HepG2 (cell line): ENCODE results near the gene ETFB. TPM values are rescaled to one million over a fixed set of nuclear protein-coding genes. Genes with fewer than 3 reads are reported as not detected.

Experiments used
- AGO2 ChIP-seq: fragments of 200-400 bp; formaldehyde crosslinking; optimal IDR thresholded peaks from 2 replicates; pipeline ENCODE3; 2017; ENCODE audit warnings: mild to moderate bottlenecking, low read depth, low read length, moderate library complexity
- ARID2 ChIP-seq: sonication (generic); formaldehyde crosslinking; IDR thresholded peaks from 2 replicates; pipeline ENCODE4 v1.8.1; 2022; ENCODE audit warnings: mild to moderate bottlenecking, missing genetic modification reagents, borderline replicate concordance
- HNRNPLL ChIP-seq: fragments of 200-400 bp; formaldehyde crosslinking; IDR thresholded peaks from 2 replicates; pipeline ENCODE4 v1.6.1; 2017; ENCODE audit warnings: mild to moderate bottlenecking, low read depth, low read length; ENCODE audit not compliant: poor library complexity, severe bottlenecking
- KDM3A ChIP-seq: IDR thresholded peaks from 2 replicates; pipeline ENCODE4 v1.6.1; 2018; ENCODE audit warnings: low read depth, missing compliant biosample characterization
- MYPOP ChIP-seq: sonication (generic); formaldehyde crosslinking; IDR thresholded peaks from 2 replicates; pipeline ENCODE4 v1.8.1; 2023; ENCODE audit warnings: mild to moderate bottlenecking, moderate library complexity, missing genetic modification reagents
- NKX3-1 ChIP-seq: sonication (generic); formaldehyde crosslinking; IDR thresholded peaks from 2 replicates; pipeline ENCODE4 v1.5.0; 2020; ENCODE audit warnings: missing genetic modification reagents
- NR0B2 ChIP-seq: sonication (generic); formaldehyde crosslinking; IDR thresholded peaks from 2 replicates; pipeline ENCODE4 v1.4.0; 2020; ENCODE audit warnings: mild to moderate bottlenecking, missing genetic modification reagents
- NR2F6 ChIP-seq, 2 experiments: IDR thresholded peaks; 2 replicates each; pipeline ENCODE4 v1.6.1; 2016; ENCODE audit warnings: antibody characterized with exemption in 1 of 2, mild to moderate bottlenecking in 1 of 2
- NRL ChIP-seq: sonication (generic); formaldehyde crosslinking; IDR thresholded peaks from 2 replicates; pipeline ENCODE4 v1.5.0; 2020; ENCODE audit warnings: missing genetic modification reagents, mild to moderate bottlenecking, moderate library complexity, borderline replicate concordance
- PPARG ChIP-seq: conservative IDR thresholded peaks from 2 replicates; pipeline ENCODE4 v1.6.1; 2016; ENCODE audit warnings: missing biosample characterization, missing genetic modification reagents
- RFXANK ChIP-seq: IDR thresholded peaks from 2 replicates; pipeline ENCODE4 v1.6.1; 2016
- SAP130 ChIP-seq: IDR thresholded peaks from 2 replicates; pipeline ENCODE4 v1.6.1; 2016; ENCODE audit warnings: low read depth
- SMAD3 ChIP-seq: sonication (generic); formaldehyde crosslinking; IDR thresholded peaks from 2 replicates; pipeline ENCODE4 v1.4.0; 2020; ENCODE audit warnings: missing genetic modification reagents
- SMC3 ChIP-seq: IDR thresholded peaks from 2 replicates; pipeline ENCODE4 v1.6.1; 2011; ENCODE audit warnings: low read length, improper control_type of control experiment
- SMYD3 ChIP-seq: sonication (generic); formaldehyde crosslinking; IDR thresholded peaks from 2 replicates; pipeline ENCODE4 v1.8.1; 2023; ENCODE audit warnings: mild to moderate bottlenecking, missing genetic modification reagents
- SP5 ChIP-seq: IDR thresholded peaks from 2 replicates; pipeline ENCODE4 v1.6.1; 2016; ENCODE audit warnings: low read depth, borderline replicate concordance
- ZBTB21 ChIP-seq: sonication (generic); formaldehyde crosslinking; IDR thresholded peaks from 2 replicates; pipeline ENCODE4 v1.4.0; 2020; ENCODE audit warnings: missing genetic modification reagents
- ZFP62 ChIP-seq: sonication (generic); formaldehyde crosslinking; IDR thresholded peaks from 2 replicates; pipeline ENCODE4 v1.4.0; 2020; ENCODE audit warnings: missing genetic modification reagents
- ZFP82 ChIP-seq: sonication (generic); formaldehyde crosslinking; IDR thresholded peaks from 2 replicates; pipeline ENCODE4 v1.5.1; 2020; ENCODE audit warnings: mild to moderate bottlenecking, missing genetic modification reagents, borderline replicate concordance
- ZNF234 ChIP-seq: sonication (generic); formaldehyde crosslinking; conservative IDR thresholded peaks from 2 replicates; pipeline ENCODE4 v1.5.1; 2020; ENCODE audit warnings: mild to moderate bottlenecking, missing genetic modification reagents
- ZNF337 ChIP-seq: sonication (generic); formaldehyde crosslinking; IDR thresholded peaks from 2 replicates; pipeline ENCODE4 v1.5.1; 2020; ENCODE audit warnings: missing genetic modification reagents, low read depth, mild to moderate bottlenecking, borderline replicate concordance
- ZNF350 ChIP-seq: sonication (generic); formaldehyde crosslinking; IDR thresholded peaks from 2 replicates; pipeline ENCODE4 v1.4.0; 2020; ENCODE audit warnings: mild to moderate bottlenecking, low read depth, missing genetic modification reagents, borderline replicate concordance
- ZNF766 ChIP-seq: sonication (generic); formaldehyde crosslinking; IDR thresholded peaks from 2 replicates; pipeline ENCODE4 v1.5.0; 2020; ENCODE audit warnings: missing genetic modification reagents, borderline replicate concordance
- ZNF792 ChIP-seq: IDR thresholded peaks from 2 replicates; pipeline ENCODE4 v1.6.1; 2016
- ZSCAN21 ChIP-seq: sonication (generic); formaldehyde crosslinking; IDR thresholded peaks from 2 replicates; pipeline ENCODE4 v1.8.0; 2022; ENCODE audit warnings: mild to moderate bottlenecking, missing genetic modification reagents, moderate library complexity, borderline replicate concordance
- polyA plus RNA-seq, 8 experiments: library from polyadenylated mRNA; depleted of rRNA in 3 of 8; stranded (reverse) in 7 of 8; unstranded in 1 of 8; fragments of >200 nt; fragmentation: Illumina TruSeq in 4 of 8; extraction: Trizol in 4 of 8; gene quantifications; 2 replicates each; pipeline versions ENCODE4 v1.2.1 to v1.2.3, GENCODE V29; 2011 to 2016; ENCODE audit warnings: low read depth in 4 of 8, missing spikeins in 1 of 8, mixed read lengths in 1 of 8; ENCODE audit not compliant: insufficient read depth in 1 of 8
- total RNA-seq, 5 experiments: library from RNA; depleted of rRNA; stranded (reverse); fragments of >200 nt; fragmentation: Illumina TruSeq; extraction: Trizol; gene quantifications; 2 replicates each; pipeline ENCODE4 v1.2.3, GENCODE V29; 2016; ENCODE audit warnings: low read depth in 1 of 5
- TF ChIP-seq, protein P1 (sequence below), 2 experiments: sonication (generic) in 1 of 2; formaldehyde crosslinking in 1 of 2; IDR thresholded peaks; 2 replicates each; pipeline versions ENCODE4 v1.4.0 to v1.6.1; 2018 to 2020; ENCODE audit warnings: missing genetic modification reagents in 2 of 2, borderline replicate concordance in 1 of 2, low read depth in 1 of 2, mild to moderate bottlenecking in 1 of 2, missing biosample characterization in 1 of 2
- TF ChIP-seq, protein P2 (sequence below): sonication (generic); formaldehyde crosslinking; IDR thresholded peaks from 2 replicates; pipeline ENCODE4 v1.5.0; 2020; ENCODE audit warnings: missing genetic modification reagents

Gene ETFB
- total and polyA plus RNA-seq, 2 of the 13 experiments (the other 11 are each of a cell fraction or from before 2014, with no cell fraction given) = 678 to 1,314 TPM

- TF ChIP-seq, protein P1, sequence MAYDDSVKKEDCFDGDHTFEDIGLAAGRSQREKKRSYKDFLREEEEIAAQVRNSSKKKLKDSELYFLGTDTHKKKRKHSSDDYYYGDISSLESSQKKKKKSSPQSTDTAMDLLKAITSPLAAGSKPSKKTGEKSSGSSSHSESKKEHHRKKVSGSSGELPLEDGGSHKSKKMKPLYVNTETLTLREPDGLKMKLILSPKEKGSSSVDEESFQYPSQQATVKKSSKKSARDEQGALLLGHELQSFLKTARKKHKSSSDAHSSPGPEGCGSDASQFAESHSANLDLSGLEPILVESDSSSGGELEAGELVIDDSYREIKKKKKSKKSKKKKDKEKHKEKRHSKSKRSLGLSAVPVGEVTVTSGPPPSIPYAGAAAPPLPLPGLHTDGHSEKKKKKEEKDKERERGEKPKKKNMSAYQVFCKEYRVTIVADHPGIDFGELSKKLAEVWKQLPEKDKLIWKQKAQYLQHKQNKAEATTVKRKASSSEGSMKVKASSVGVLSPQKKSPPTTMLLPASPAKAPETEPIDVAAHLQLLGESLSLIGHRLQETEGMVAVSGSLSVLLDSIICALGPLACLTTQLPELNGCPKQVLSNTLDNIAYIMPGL (CRISPR knock-in tag; IDR thresholded peaks at IDR 0.05; ENCODE audit: borderline replicate concordance in 1 of 2, low read depth in 1 of 2) = no peak
- TF ChIP-seq ZNF766 (CRISPR knock-in tag) (peak; percentile 51; the same call in 1 of the 2 replicates), ZNF234 (CRISPR knock-in tag) (no peak), ARID2 (CRISPR knock-in tag) (peak; percentile 33; the same call in 1 of the 2 replicates), KDM3A (no peak), NR0B2 (CRISPR knock-in tag) (no peak), PPARG (no peak; the same call in 1 of the 2 replicates), SAP130 (CRISPR knock-in tag) (peak; percentile 93), SMC3 (no peak), AGO2 (no peak), ZFP82 (CRISPR knock-in tag) (no peak), HNRNPLL (peak; percentile 22), NRL (CRISPR knock-in tag) (no peak), ZNF337 (no peak), ZBTB21 (CRISPR knock-in tag) (no peak; the same call in 1 of the 2 replicates), ZNF792 (CRISPR knock-in tag) (no peak), NKX3-1 (CRISPR knock-in tag) (no peak), MYPOP (peak; percentile 93), ZSCAN21 (CRISPR knock-in tag) (0 out of 2 replicates have a peak, but pooled peaks have one; percentile 63), RFXANK (no peak), SMAD3 (CRISPR knock-in tag) (peak; percentile 40; the same call in 1 of the 2 replicates), SMYD3 (CRISPR knock-in tag) (peak; percentile 84; the same call in 1 of the 2 replicates), ZNF350 (CRISPR knock-in tag) (no peak), SP5 (CRISPR knock-in tag) (no peak), NR2F6 (IDR thresholded peaks at IDR 0.05) (peak; percentile 22; the same call in 1 of the 2 replicates), NR2F6 (CRISPR knock-in tag; IDR thresholded peaks at IDR 0.05) (peak; percentile 34; the same call in 1 of the 2 replicates), ZFP62 (CRISPR knock-in tag) (no peak)
- TF ChIP-seq, protein P2, sequence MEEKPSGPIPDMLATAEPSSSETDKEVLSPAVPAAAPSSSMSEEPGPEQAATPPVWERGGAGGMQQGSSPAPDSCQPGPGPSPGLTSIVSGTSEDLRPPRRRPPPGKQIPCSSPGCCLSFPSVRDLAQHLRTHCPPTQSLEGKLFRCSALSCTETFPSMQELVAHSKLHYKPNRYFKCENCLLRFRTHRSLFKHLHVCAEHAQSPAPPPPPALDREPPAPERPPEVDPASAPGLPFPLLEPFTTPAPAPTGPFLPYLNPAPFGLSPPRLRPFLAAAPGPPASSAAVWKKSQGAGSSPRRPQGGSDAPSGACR (CRISPR knock-in tag) = no peak
These were observed 28.1 kb upstream of the ETFB start (continued) for GRCh38 chr19:51394050-51394836.
